ENCODE results near the gene ANKRD37. TPM values are rescaled to one million over a fixed set of nuclear protein-coding genes. Genes with fewer than 3 reads are reported as not detected.

Gene ANKRD37
- total and polyA plus RNA-seq, 9 of the 15 experiments (the other 6 are each of a cell fraction or from before 2014, with no cell fraction given): 1.3 to 53.7 (median 3.6) TPM

GRCh38 chr4:185395238-185395955 is 1.2 kb upstream of the ANKRD37 start, which contains the start of gene LRP2BP (continued):
- TF ChIP-seq RFX1 (IDR thresholded peaks at IDR 0.05) (no peak), NR2C1 (IDR thresholded peaks at IDR 0.05) (no peak), NR2C1 (tag; IDR thresholded peaks at IDR 0.05) (0 out of 2 replicates have a peak, but pooled peaks have one; percentile 8), SIRT6 (IDR thresholded peaks at IDR 0.05; ENCODE audit: low read depth, low read length) (no peak), KAT8 (IDR thresholded peaks at IDR 0.05; ENCODE audit: low read depth) (no peak), THRA (IDR thresholded peaks at IDR 0.05) (no peak), CBFA2T3 (IDR thresholded peaks at IDR 0.05) (no peak), HDAC3 (IDR thresholded peaks at IDR 0.05; ENCODE audit: borderline replicate concordance, partially characterized antibody) (peak; percentile 13), CBX5 (IDR thresholded peaks at IDR 0.05; ENCODE audit: borderline replicate concordance, low read depth) (no peak), ZKSCAN3 (CRISPR knock-in tag; IDR thresholded peaks at IDR 0.05) (no peak), ZNF561 (CRISPR knock-in tag; conservative IDR thresholded peaks at IDR 0.05) (no peak), BRD4 (IDR thresholded peaks at IDR 0.05) (0 out of 2 replicates have a peak, but pooled peaks have one; percentile 25), ID3 (CRISPR knock-in tag; IDR thresholded peaks at IDR 0.05) (no peak), ID3 (tag; IDR thresholded peaks at IDR 0.05) (no peak), C11orf30 (IDR thresholded peaks at IDR 0.05; ENCODE audit: low read depth) (no peak), HBP1 (CRISPR knock-in tag; IDR thresholded peaks at IDR 0.05) (no peak), POLR2H (tag; IDR thresholded peaks at IDR 0.05; ENCODE audit: low read depth) (peak; percentile 65), ZNF24 (IDR thresholded peaks at IDR 0.05) (no peak), CBFB (CRISPR knock-in tag; IDR thresholded peaks at IDR 0.05) (no peak), SMARCA5 (IDR thresholded peaks at IDR 0.05) (no peak), CTCF (IDR thresholded peaks at IDR 0.05 in 2 of 3, conservative IDR thresholded peaks at IDR 0.05 in 1 of 3; ENCODE audit: insufficient read depth in 2 of 3, low read depth in 1 of 3, low read length in 3 of 3) (no peak), ZNF146 (CRISPR knock-in tag; IDR thresholded peaks at IDR 0.05; ENCODE audit: unreplicated experiment) (no peak)

Measured in K562 (cell line).